Measurements from ENCODE around the gene VEZT.
"Not testable (repeated sequence)": the region's sequence is repeated elsewhere in the genome, so short reads cannot be mapped to it uniquely, and the experiment has no call there.

DNA sequence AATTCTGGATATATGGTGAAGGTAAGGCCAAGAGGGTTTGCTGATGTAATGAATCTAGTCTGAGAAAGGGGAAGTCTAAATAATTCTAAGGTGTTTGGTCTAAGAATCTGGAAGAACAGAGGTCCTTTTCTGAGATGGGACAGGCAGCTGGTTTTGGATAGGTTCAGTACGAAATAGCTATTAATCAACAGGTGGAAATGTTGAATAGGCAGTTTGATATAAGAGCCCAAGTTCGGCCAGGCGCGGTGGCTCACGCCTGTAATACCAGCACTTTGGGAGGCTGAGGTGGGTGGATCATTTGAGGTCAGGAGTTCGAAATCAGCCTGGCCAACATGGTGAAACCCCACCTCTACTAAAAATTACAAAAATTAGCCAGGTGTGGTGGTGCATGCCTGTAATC, 97.1 kb downstream of the VEZT start:
- TF ChIP-seq, protein P1, sequence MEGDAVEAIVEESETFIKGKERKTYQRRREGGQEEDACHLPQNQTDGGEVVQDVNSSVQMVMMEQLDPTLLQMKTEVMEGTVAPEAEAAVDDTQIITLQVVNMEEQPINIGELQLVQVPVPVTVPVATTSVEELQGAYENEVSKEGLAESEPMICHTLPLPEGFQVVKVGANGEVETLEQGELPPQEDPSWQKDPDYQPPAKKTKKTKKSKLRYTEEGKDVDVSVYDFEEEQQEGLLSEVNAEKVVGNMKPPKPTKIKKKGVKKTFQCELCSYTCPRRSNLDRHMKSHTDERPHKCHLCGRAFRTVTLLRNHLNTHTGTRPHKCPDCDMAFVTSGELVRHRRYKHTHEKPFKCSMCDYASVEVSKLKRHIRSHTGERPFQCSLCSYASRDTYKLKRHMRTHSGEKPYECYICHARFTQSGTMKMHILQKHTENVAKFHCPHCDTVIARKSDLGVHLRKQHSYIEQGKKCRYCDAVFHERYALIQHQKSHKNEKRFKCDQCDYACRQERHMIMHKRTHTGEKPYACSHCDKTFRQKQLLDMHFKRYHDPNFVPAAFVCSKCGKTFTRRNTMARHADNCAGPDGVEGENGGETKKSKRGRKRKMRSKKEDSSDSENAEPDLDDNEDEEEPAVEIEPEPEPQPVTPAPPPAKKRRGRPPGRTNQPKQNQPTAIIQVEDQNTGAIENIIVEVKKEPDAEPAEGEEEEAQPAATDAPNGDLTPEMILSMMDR (conservative IDR thresholded peaks at IDR 0.05 in 1 of 2, IDR thresholded peaks at IDR 0.05 in 1 of 2; ENCODE audit: low read depth in 1 of 2, low read length in 2 of 2) = not testable (repeated sequence)
- TF ChIP-seq EZH2 (IDR thresholded peaks at IDR 0.05; ENCODE audit: low read length, missing control alignments) = not testable (repeated sequence)
